ENCODE measurements around the gene CANT1. TPM values are rescaled to one million over a fixed set of nuclear protein-coding genes. Genes with fewer than 3 reads are reported as not detected.
"Not testable (repeated sequence)": the region's sequence is repeated elsewhere in the genome, so short reads cannot be mapped to it uniquely, and the experiment has no call there.

CANT1 gene
- total RNA-seq, 1 experiment from 2014 or later: 54.2 TPM

DNA sequence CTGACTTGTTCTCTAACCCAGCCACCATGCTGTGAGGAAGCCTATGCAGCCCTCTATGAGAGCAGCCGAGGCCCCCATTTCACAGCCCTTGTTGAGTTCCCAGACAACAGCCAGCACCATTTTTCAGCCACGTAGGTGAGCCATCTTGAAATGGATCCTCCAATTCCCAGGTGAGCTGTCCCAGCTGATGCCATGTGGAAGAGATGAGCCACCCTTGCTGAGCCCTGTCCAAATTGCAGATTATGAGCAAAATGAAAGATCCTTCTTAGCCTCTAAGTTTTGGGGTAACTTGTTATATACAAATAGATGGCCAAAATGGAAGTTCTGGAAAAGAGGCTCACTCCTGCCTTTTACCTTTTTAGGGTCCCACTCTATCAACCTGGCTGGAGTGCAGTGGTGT, 58.7 kb downstream of the CANT1 start:
- TF ChIP-seq, protein P1, sequence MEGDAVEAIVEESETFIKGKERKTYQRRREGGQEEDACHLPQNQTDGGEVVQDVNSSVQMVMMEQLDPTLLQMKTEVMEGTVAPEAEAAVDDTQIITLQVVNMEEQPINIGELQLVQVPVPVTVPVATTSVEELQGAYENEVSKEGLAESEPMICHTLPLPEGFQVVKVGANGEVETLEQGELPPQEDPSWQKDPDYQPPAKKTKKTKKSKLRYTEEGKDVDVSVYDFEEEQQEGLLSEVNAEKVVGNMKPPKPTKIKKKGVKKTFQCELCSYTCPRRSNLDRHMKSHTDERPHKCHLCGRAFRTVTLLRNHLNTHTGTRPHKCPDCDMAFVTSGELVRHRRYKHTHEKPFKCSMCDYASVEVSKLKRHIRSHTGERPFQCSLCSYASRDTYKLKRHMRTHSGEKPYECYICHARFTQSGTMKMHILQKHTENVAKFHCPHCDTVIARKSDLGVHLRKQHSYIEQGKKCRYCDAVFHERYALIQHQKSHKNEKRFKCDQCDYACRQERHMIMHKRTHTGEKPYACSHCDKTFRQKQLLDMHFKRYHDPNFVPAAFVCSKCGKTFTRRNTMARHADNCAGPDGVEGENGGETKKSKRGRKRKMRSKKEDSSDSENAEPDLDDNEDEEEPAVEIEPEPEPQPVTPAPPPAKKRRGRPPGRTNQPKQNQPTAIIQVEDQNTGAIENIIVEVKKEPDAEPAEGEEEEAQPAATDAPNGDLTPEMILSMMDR (conservative IDR thresholded peaks at IDR 0.05; ENCODE audit: low read depth, low read length): no peak
- no peak for TF ChIP-seq EZH2 (IDR thresholded peaks at IDR 0.05; ENCODE audit: borderline replicate concordance, low read depth, low read length, poor library complexity, severe bottlenecking)
- no peak overlapping the region for H3K27ac ChIP-seq (ENCODE audit: low read depth, low read length, poor library complexity, severe bottlenecking)
- intact Hi-C loops (cut with micrococcal nuclease; ENCODE audit: unreplicated experiment): no loop called here
- POLR2A ChIA-PET (ENCODE audit: low non-redundant PET): no interaction called here
- CTCF ChIA-PET: no interaction called here
- no peaks in the 10 kb centered on the region for H3K4me1 ChIP-seq (ENCODE audit: insufficient read depth, low read length, poor library complexity, severe bottlenecking)
- DNase-seq (ENCODE audit: low spot score): no peak
- no TSS peak for BruUV-seq (replicated peaks)
- peaks cover 16% of the 10 kb centered on the region for H3K9me3 ChIP-seq (ENCODE audit: low read depth, low read length, poor library complexity, severe bottlenecking)
- H3K36me3 ChIP-seq (ENCODE audit: insufficient read depth, low read length, poor library complexity, severe bottlenecking): no peaks in the 10 kb centered on the region
- H3K4me3 ChIP-seq (ENCODE audit: low read depth, low read length, poor library complexity, severe bottlenecking): no peak overlapping the region
- no peaks in the 10 kb centered on the region for H3K27me3 ChIP-seq (replicated peaks; ENCODE audit: insufficient read depth, low read depth, low read length, poor library complexity)

DNA sequence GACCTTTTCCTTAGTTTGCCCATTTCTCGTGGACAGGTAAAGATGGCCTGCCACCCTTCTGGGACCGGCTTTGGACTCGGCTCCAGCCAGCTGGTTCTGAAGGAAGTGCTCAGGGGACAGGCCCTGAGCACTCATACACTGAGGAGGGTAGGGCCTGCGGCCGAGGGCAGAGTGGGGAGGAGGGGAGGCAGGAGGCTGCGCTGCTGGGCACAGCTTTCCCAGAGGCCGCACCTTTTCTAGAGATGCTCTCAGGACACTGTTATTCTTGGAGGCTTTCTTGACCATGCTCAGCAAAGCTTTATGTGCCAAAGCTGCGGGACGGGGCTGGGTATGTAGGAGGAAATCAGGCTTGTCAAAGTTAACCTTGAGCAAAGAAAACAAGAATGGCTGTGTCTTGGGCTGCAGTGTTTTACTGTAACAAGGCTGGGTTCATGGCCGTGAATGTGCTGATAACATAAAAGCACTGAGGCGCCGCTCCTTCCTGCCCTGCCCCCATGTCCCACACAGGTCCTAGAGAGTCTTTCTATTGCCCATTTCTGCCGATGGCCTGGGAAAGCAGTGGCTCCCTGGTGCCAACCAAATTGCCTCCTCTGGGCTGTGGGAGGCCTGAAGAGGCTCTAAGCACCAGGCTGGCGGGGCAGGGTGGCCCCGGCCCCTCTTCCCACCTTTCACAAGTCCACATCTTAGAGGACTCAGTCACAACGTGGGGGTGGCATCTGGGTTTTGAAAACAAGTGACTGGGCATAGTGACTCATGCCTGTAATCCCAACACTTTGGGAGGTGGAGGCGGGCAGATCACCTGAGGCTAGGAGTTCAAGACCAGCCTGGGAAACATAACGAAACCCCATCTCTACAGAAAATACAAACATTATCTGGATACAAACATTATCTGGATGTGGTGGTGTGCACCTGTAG, 62.1 kb downstream of the CANT1 start:
- H3K36me3 ChIP-seq (ENCODE audit: insufficient read depth, low read length, poor library complexity, severe bottlenecking): no peaks in the 10 kb centered on the region
- peaks cover 16% of the 10 kb centered on the region for H3K9me3 ChIP-seq (ENCODE audit: low read depth, low read length, poor library complexity, severe bottlenecking)
- H3K4me1 ChIP-seq (ENCODE audit: insufficient read depth, low read length, poor library complexity, severe bottlenecking): no peaks in the 10 kb centered on the region
- no TSS peak for BruUV-seq (replicated peaks)
- DNase-seq (ENCODE audit: low spot score): no peak
- no peak overlapping the region for H3K4me3 ChIP-seq (ENCODE audit: low read depth, low read length, poor library complexity, severe bottlenecking)
- POLR2A ChIA-PET (ENCODE audit: low non-redundant PET): no interaction called here
- H3K27me3 ChIP-seq (replicated peaks; ENCODE audit: insufficient read depth, low read depth, low read length, poor library complexity): no peaks in the 10 kb centered on the region
- intact Hi-C loops (cut with micrococcal nuclease; ENCODE audit: unreplicated experiment): no loop called here
- no peak for TF ChIP-seq EZH2 (IDR thresholded peaks at IDR 0.05; ENCODE audit: borderline replicate concordance, low read depth, low read length, poor library complexity, severe bottlenecking)
- H3K27ac ChIP-seq (ENCODE audit: low read depth, low read length, poor library complexity, severe bottlenecking): no peak overlapping the region
- CTCF ChIA-PET: no interaction called here

DNA sequence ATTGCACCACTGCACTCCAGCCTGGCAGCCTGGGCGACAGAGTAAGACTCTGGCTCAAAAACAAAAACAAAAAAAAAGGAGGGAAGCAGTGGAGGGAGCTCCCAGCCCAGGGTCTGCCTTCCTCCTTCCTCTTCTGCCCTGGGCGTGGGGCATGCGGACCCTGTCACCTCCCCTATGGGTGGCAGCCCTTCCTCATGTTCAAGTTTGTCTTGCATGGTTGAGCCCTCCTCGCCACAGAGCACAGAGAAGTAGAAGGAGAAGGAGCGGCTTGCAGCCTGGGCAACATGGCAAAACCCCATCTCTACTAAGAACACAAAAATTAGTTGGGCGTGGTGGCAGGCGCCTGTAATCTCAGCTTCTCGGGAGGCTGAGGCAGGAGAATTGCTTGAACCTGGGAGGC, 62.9 kb downstream of the CANT1 start:
- Histone ChIP-seq H3K4me3 (ENCODE audit: low read depth, low read length, poor library complexity, severe bottlenecking) (no peak overlapping the region), H3K9me3 (ENCODE audit: low read depth, low read length, poor library complexity, severe bottlenecking) (peaks cover 16% of the 10 kb centered on the region), H3K27me3 (replicated peaks; ENCODE audit: insufficient read depth, low read depth, low read length, poor library complexity) (no peaks in the 10 kb centered on the region), H3K4me1 (ENCODE audit: insufficient read depth, low read length, poor library complexity, severe bottlenecking) (no peaks in the 10 kb centered on the region), H3K27ac (ENCODE audit: low read depth, low read length, poor library complexity, severe bottlenecking) (no peak overlapping the region), H3K36me3 (ENCODE audit: insufficient read depth, low read length, poor library complexity, severe bottlenecking) (no peaks in the 10 kb centered on the region)
- TF ChIP-seq, protein P1 (conservative IDR thresholded peaks at IDR 0.05; ENCODE audit: low read depth, low read length): no peak
- CTCF ChIA-PET: no interaction called here
- no TSS peak for BruUV-seq (replicated peaks)
- POLR2A ChIA-PET (ENCODE audit: low non-redundant PET): no interaction called here
- intact Hi-C loops (cut with micrococcal nuclease; ENCODE audit: unreplicated experiment): no loop called here
- no peak for DNase-seq (ENCODE audit: low spot score)

DNA sequence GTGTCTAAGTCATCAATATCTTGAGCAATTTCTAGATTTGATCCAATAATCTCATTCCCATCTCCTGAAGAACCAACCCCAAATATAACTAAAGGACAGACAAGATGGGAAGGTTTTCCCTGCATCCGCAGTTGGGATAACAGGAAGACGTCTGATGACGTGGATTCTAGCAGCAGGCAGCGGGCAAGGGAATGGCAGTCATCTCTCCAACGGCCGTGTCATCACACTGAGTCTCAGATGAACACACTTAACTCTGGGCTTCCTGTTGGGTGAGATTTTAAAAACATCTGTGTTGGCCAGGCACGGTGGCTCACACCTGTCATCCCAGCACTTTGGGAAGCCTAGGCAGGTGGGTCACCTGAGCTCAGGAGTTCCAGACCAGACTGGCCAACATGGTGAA, 63.4 kb downstream of the CANT1 start:
- Histone ChIP-seq H3K36me3 (ENCODE audit: insufficient read depth, low read length, poor library complexity, severe bottlenecking) (no peaks in the 10 kb centered on the region), H3K9me3 (ENCODE audit: low read depth, low read length, poor library complexity, severe bottlenecking) (peaks cover 11% of the 10 kb centered on the region), H3K4me3 (ENCODE audit: low read depth, low read length, poor library complexity, severe bottlenecking) (no peak overlapping the region), H3K27me3 (replicated peaks; ENCODE audit: insufficient read depth, low read depth, low read length, poor library complexity) (no peaks in the 10 kb centered on the region), H3K27ac (ENCODE audit: low read depth, low read length, poor library complexity, severe bottlenecking) (no peak overlapping the region), H3K4me1 (ENCODE audit: insufficient read depth, low read length, poor library complexity, severe bottlenecking) (no peaks in the 10 kb centered on the region)
- DNase-seq (ENCODE audit: low spot score): no peak
- intact Hi-C loops (cut with micrococcal nuclease; ENCODE audit: unreplicated experiment): no loop called here
- TF ChIP-seq, protein P1 (conservative IDR thresholded peaks at IDR 0.05; ENCODE audit: low read depth, low read length): no peak
- TF ChIP-seq EZH2 (IDR thresholded peaks at IDR 0.05; ENCODE audit: borderline replicate concordance, low read depth, low read length, poor library complexity, severe bottlenecking): no peak
- POLR2A ChIA-PET (ENCODE audit: low non-redundant PET): no interaction called here
- CTCF ChIA-PET: no interaction called here
- no TSS peak for BruUV-seq (replicated peaks)

DNA sequence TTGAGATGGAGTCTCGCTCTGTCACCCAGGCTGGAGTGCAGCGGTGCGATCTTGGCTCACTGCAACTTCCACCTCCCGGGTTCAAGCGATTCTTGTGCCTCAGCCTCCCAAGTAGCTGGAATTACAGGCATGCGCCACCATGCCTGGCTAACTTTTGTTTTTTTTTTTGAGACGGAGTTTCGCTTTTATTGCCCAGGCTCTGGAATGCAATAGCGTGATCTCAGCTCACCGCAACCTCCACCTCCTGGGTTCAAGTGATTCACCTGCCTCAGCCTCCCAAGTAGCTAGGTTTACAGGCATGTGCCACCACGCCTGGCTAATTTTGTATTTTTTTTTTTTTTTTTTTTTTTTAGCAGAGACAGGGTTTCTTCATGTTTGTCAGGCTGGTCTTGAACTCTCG, 64.1 kb downstream of the CANT1 start:
- CTCF ChIA-PET; H3K9me3 ChIP-seq (ENCODE audit: low read depth, low read length, poor library complexity, severe bottlenecking); DNase-seq (ENCODE audit: low spot score); H3K4me1 ChIP-seq (ENCODE audit: insufficient read depth, low read length, poor library complexity, severe bottlenecking); H3K27me3 ChIP-seq (replicated peaks; ENCODE audit: insufficient read depth, low read depth, low read length, poor library complexity); POLR2A ChIA-PET (ENCODE audit: low non-redundant PET); H3K36me3 ChIP-seq (ENCODE audit: insufficient read depth, low read length, poor library complexity, severe bottlenecking); H3K27ac ChIP-seq (ENCODE audit: low read depth, low read length, poor library complexity, severe bottlenecking); H3K4me3 ChIP-seq (ENCODE audit: low read depth, low read length, poor library complexity, severe bottlenecking); intact Hi-C loops (cut with micrococcal nuclease; ENCODE audit: unreplicated experiment); BruUV-seq (replicated peaks): not testable (repeated sequence)
